Measurements from ENCODE around the gene EDEM1. TPM values are rescaled to one million over a fixed set of nuclear protein-coding genes. Genes with fewer than 3 reads are reported as not detected.

The EDEM1 gene
- polyA plus RNA-seq, 1 of the 3 experiments (the other 2 are of a cell fraction) = 25.2 TPM

DNA sequence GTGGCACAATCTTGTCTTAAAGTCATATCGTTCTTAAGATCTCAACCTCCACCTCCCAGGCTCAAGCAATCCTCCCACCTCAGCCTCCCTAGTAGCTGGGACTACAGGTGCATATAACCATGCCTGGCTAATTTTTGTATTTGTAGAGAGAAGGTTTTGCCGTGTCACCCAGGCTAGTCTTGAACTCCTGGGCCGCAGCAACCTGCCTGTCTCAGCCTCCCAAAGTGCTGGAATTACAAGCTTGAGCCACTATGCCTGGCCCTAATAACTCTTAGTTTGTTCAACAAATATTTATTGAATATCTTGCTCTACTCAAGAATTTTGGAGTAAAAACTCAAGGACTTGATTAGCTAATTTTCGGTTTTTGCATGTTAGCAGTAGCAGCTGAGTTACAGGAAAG, 19.4 kb upstream of the EDEM1 start:
- no peak overlapping the region for H3K27ac ChIP-seq (ENCODE audit: low read depth in 2 of 2, low read length in 1 of 2)
- H3K4me1 ChIP-seq (ENCODE audit: control insufficient read depth in 1 of 2, insufficient read depth in 2 of 2, low read depth in 1 of 2, low read length in 1 of 2) = peaks cover 0 to 2% of the 10 kb centered on the region in 2 experiments; a peak in 1 of 4 replicates
- ChIA-PET POLR2A (no interaction called here), CTCF (no interaction called here)
- H3K4me3 ChIP-seq (ENCODE audit: low read depth in 2 of 2, low read length in 1 of 2) = no peak overlapping the region
- H3K27me3 ChIP-seq (ENCODE audit: insufficient read depth) = no peaks in the 10 kb centered on the region
- H3K9me2 ChIP-seq = no peaks in the 10 kb centered on the region
- H4K20me1 ChIP-seq (ENCODE audit: insufficient read depth) = peaks cover 17% of the 10 kb centered on the region
- no peak overlapping the region for H3K9ac ChIP-seq
- 98% methylated on average over 4 of the region's 4 CpGs for WGBS (ENCODE audit: low lambda C conversion rate)
- H3K4me2 ChIP-seq = no peak overlapping the region
- H3K79me2 ChIP-seq (ENCODE audit: insufficient read depth) = peaks cover 77% of the 10 kb centered on the region
- no peak overlapping the region for H2AFZ ChIP-seq (ENCODE audit: low read depth)
- H3K36me3 ChIP-seq (replicated peaks in 1 of 2; ENCODE audit: control insufficient read depth in 1 of 2, insufficient read depth in 2 of 2, low read length in 1 of 2) = peaks cover 12 to 25% of the 10 kb centered on the region in 2 experiments
- no peaks in the 10 kb centered on the region for H3K9me3 ChIP-seq
- no peak for DNase-seq
- H3F3A ChIP-seq (replicated peaks; ENCODE audit: insufficient read depth) = no peaks in the 10 kb centered on the region
- no peak for TF ChIP-seq RFX5 (IDR thresholded peaks at IDR 0.05; ENCODE audit: low read length)
- TF ChIP-seq FOXJ3 (CRISPR knock-in tag; IDR thresholded peaks at IDR 0.05) = no peak
- no peak for TF ChIP-seq SMC3 (IDR thresholded peaks at IDR 0.05; ENCODE audit: low read depth, low read length)
- TF ChIP-seq, protein P1, sequence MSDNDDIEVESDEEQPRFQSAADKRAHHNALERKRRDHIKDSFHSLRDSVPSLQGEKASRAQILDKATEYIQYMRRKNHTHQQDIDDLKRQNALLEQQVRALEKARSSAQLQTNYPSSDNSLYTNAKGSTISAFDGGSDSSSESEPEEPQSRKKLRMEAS (IDR thresholded peaks at IDR 0.05; ENCODE audit: low read depth) = no peak
- no peak for TF ChIP-seq EZH2phosphoT487 (IDR thresholded peaks at IDR 0.05; ENCODE audit: borderline replicate concordance, low read depth)
- no peak for TF ChIP-seq JUND (IDR thresholded peaks at IDR 0.05)
- TF ChIP-seq, protein P2, sequence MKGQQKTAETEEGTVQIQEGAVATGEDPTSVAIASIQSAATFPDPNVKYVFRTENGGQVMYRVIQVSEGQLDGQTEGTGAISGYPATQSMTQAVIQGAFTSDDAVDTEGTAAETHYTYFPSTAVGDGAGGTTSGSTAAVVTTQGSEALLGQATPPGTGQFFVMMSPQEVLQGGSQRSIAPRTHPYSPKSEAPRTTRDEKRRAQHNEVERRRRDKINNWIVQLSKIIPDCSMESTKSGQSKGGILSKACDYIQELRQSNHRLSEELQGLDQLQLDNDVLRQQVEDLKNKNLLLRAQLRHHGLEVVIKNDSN (IDR thresholded peaks at IDR 0.05; ENCODE audit: borderline replicate concordance, low read depth) = no peak
- TF ChIP-seq TEAD4 (IDR thresholded peaks at IDR 0.05; ENCODE audit: borderline replicate concordance, insufficient read depth) = no peak

DNA sequence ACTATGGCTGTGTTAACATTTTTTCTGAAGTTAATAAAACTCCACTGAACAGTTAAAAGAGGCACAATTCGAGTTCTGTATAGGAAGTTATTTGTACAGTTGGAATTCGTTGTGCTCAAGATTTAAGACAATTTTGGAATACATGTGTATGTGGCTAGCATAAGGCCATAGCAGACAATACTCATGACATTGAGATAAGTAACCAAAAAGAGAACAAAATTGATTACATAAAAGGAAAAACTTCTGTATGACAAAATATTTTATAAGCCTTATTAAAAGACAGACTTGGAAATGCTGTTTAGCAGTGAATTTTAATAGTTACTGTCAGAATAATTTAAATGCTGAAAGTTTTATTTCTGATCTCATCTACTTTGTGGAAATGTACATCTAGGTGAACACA, 17.7 kb upstream of the EDEM1 start:
- H3K36me3 ChIP-seq (replicated peaks in 1 of 2; ENCODE audit: control insufficient read depth in 1 of 2, insufficient read depth in 2 of 2, low read length in 1 of 2) = peaks cover 18 to 32% of the 10 kb centered on the region in 2 experiments
- no peaks in the 10 kb centered on the region for H3K27me3 ChIP-seq (ENCODE audit: insufficient read depth)
- H3F3A ChIP-seq (replicated peaks; ENCODE audit: insufficient read depth) = no peaks in the 10 kb centered on the region
- POLR2A ChIA-PET = no interaction called here
- H3K4me3 ChIP-seq (ENCODE audit: low read depth in 2 of 2, low read length in 1 of 2) = no peak overlapping the region
- H3K27ac ChIP-seq (ENCODE audit: low read depth in 2 of 2, low read length in 1 of 2) = no peak overlapping the region
- no peak overlapping the region for H3K4me2 ChIP-seq
- H4K20me1 ChIP-seq (ENCODE audit: insufficient read depth) = peaks cover 5% of the 10 kb centered on the region; the same call in 1 of the 2 replicates
- WGBS (ENCODE audit: low lambda C conversion rate) = 88% methylated on average over 2 of the region's 2 CpGs
- CTCF ChIA-PET = no interaction called here
- TF ChIP-seq RFX5 (IDR thresholded peaks at IDR 0.05; ENCODE audit: low read length) (no peak), RCOR1 (IDR thresholded peaks at IDR 0.05; ENCODE audit: low read length) (no peak), TEAD4 (IDR thresholded peaks at IDR 0.05; ENCODE audit: borderline replicate concordance, insufficient read depth) (no peak), GABPA (IDR thresholded peaks at IDR 0.05; ENCODE audit: low read depth) (no peak), RXRA (IDR thresholded peaks at IDR 0.05; ENCODE audit: borderline replicate concordance, low read depth) (no peak), NRF1 (IDR thresholded peaks at IDR 0.05; ENCODE audit: low read depth, low read length) (no peak)
- TF ChIP-seq, protein P3, sequence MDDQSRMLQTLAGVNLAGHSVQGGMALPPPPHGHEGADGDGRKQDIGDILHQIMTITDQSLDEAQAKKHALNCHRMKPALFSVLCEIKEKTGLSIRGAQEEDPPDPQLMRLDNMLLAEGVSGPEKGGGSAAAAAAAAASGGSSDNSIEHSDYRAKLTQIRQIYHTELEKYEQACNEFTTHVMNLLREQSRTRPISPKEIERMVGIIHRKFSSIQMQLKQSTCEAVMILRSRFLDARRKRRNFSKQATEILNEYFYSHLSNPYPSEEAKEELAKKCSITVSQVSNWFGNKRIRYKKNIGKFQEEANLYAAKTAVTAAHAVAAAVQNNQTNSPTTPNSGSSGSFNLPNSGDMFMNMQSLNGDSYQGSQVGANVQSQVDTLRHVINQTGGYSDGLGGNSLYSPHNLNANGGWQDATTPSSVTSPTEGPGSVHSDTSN (IDR thresholded peaks at IDR 0.05) = no peak
- TF ChIP-seq, protein P1 (IDR thresholded peaks at IDR 0.05; ENCODE audit: low read depth) = no peak
- TF ChIP-seq, protein P2 (IDR thresholded peaks at IDR 0.05; ENCODE audit: borderline replicate concordance, low read depth) = no peak
- TF ChIP-seq, protein P4, sequence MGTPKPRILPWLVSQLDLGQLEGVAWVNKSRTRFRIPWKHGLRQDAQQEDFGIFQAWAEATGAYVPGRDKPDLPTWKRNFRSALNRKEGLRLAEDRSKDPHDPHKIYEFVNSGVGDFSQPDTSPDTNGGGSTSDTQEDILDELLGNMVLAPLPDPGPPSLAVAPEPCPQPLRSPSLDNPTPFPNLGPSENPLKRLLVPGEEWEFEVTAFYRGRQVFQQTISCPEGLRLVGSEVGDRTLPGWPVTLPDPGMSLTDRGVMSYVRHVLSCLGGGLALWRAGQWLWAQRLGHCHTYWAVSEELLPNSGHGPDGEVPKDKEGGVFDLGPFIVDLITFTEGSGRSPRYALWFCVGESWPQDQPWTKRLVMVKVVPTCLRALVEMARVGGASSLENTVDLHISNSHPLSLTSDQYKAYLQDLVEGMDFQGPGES (IDR thresholded peaks at IDR 0.05; ENCODE audit: low read depth, low read length) = no peak
- H3K4me1 ChIP-seq (ENCODE audit: control insufficient read depth in 1 of 2, insufficient read depth in 2 of 2, low read depth in 1 of 2, low read length in 1 of 2) = peaks cover 0 to 2% of the 10 kb centered on the region in 2 experiments; a peak in 1 of 4 replicates
- DNase-seq = no peak
- no peak overlapping the region for H2AFZ ChIP-seq (ENCODE audit: low read depth)
- peaks cover 60% of the 10 kb centered on the region for H3K79me2 ChIP-seq (ENCODE audit: insufficient read depth)
- no peaks in the 10 kb centered on the region for H3K9me3 ChIP-seq
- no peak overlapping the region for H3K9ac ChIP-seq
- no peaks in the 10 kb centered on the region for H3K9me2 ChIP-seq

Data from SK-N-SH (cell line).